ENCODE data around the gene COL4A1. TPM values are rescaled to one million over a fixed set of nuclear protein-coding genes. Genes with fewer than 3 reads are reported as not detected.

COL4A1 gene
- total and polyA plus RNA-seq, 4 donors, result 73.3 to 910 (median 472) TPM

DNA sequence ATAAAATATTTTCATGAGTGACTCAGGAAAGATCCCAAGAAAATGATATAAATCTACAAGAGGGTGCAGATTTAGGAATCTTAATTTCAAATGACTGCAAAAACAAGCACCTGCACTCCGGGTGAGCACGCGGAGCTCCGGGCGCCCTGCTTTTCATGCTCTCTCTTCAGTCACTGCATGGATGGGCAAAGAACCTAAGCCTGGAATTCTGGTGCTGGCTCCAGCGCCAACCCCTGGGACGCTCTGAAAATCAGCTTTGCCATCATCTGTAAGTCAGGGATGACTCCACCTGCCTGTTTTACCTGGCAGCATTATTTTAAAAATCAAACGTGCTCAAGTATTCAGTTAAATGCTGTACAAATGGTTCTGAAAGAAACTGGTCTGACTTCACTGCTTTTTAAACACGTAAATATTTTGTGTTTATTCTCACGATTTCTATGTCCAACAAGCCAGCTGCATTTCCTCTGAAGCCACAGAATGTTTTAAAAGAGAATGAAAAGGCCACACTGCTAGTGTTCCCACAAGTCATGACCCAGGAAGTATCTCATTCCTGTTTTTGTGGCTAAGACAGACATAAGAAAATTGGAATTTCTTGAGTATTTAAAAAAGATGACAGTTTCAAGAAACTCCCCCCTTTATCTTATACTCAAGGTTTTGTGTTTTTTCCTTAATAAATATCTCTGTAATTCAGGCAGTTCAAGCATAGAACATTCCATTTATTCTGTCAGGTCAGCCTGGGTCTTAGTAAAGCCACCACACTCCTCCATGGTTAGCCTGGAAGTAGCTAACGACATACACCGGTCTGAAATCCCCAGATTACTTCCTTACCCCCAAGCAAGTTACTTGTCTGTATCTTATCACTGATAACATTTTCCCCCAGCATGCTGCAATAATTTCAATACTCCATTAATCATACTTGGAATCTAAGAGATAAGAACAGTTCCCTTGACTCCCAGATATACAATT is 81.1 kb downstream of the COL4A1 start:
- WGBS, 2 donors, result 58 to 62% methylated on average over 12 of the region's 12 CpGs
- H3K27me3 ChIP-seq (ENCODE audit: control insufficient read depth in 1 of 2, insufficient read depth in 2 of 2, low read length in 1 of 2), result no peaks in the 10 kb centered on the region
- H3K4me1 ChIP-seq (ENCODE audit: control insufficient read depth in 1 of 2, insufficient read depth in 2 of 2, low read length in 2 of 2), result peaks cover 0 to 3% of the 10 kb centered on the region in 2 donors
- peak overlapping the region in 1 of 2 donors; percentile 10 for H3K27ac ChIP-seq (ENCODE audit: low read depth in 1 of 2, low read length in 2 of 2)
- ATAC-seq (ENCODE audit: low FRiP score) (no peak), DNase-seq (no peak)
- no peaks in the 10 kb centered on the region for H3K9me3 ChIP-seq (ENCODE audit: control insufficient read depth, low read length)
- intact Hi-C loops (cut with DNase I), result no loop called here
- H3K36me3 ChIP-seq (ENCODE audit: control insufficient read depth in 1 of 2, insufficient read depth in 2 of 2, low read length in 1 of 2), result no peaks in the 10 kb centered on the region
- H3K4me3 ChIP-seq (ENCODE audit: low read length in 2 of 2), result no peak overlapping the region

DNA sequence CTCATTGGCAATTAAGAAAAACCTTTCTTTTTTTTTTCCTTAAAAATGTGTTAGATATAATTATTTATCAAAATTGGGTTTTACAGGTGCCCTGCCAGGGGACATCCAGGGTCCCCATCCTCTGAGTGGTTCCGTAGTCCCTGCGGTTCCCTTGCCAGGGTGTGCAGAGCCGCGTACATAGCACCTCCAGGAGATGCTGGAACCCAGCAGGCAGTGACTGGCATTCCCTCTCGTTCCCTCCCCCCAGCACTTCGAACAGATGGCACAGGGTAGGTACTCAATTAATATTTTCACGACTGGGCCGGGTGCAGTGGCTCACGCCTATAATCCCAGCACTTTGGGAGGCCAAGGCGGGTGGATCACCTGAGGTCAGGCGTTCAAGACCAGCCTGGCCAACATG is 82.0 kb downstream of the COL4A1 start:
- no peak overlapping the region for H3K27ac ChIP-seq (ENCODE audit: low read depth in 1 of 2, low read length in 2 of 2)
- no peaks in the 10 kb centered on the region for H3K27me3 ChIP-seq (ENCODE audit: control insufficient read depth in 1 of 2, insufficient read depth in 2 of 2, low read length in 1 of 2)
- ATAC-seq (ENCODE audit: low FRiP score) (no peak), DNase-seq (no peak)
- no peak overlapping the region for H3K4me3 ChIP-seq (ENCODE audit: low read length in 2 of 2)
- WGBS, 2 donors, result 80 to 87% methylated on average over 11 of the region's 11 CpGs
- peaks cover 3 to 4% of the 10 kb centered on the region in 2 donors for H3K4me1 ChIP-seq (ENCODE audit: control insufficient read depth in 1 of 2, insufficient read depth in 2 of 2, low read length in 2 of 2)
- H3K36me3 ChIP-seq (ENCODE audit: control insufficient read depth in 1 of 2, insufficient read depth in 2 of 2, low read length in 1 of 2), result no peaks in the 10 kb centered on the region
- H3K9me3 ChIP-seq (ENCODE audit: control insufficient read depth, low read length), result no peaks in the 10 kb centered on the region
- intact Hi-C loops (cut with DNase I), result no loop called here

DNA sequence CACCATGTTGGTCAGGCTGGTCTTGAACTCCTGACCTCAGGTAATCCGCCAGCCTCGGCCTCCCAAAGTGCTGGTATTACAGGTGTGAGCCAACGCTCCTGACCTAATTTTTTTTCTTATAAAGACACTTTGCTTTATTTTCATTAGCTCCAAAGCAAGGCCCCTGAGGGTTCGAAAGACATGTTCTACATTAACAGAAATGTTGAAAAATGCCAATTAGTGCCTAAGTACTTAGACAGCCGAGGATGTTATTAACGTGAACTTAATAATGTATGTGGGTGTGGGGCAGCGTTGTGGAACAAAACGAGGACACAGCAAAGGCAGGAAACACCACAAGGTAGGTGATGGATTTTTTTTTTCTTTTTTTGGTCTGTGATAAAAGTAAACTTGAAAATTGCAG is 82.4 kb downstream of the COL4A1 start:
- ATAC-seq (ENCODE audit: low FRiP score), result no peak
- H3K36me3 ChIP-seq (ENCODE audit: control insufficient read depth in 1 of 2, insufficient read depth in 2 of 2, low read length in 1 of 2), result no peaks in the 10 kb centered on the region
- 77 to 78% methylated on average over 8 of the region's 8 CpGs for WGBS, 2 donors
- no peak overlapping the region for H3K4me3 ChIP-seq (ENCODE audit: low read length in 2 of 2)
- no peak for DNase-seq
- H3K4me1 ChIP-seq (ENCODE audit: control insufficient read depth in 1 of 2, insufficient read depth in 2 of 2, low read length in 2 of 2), result peaks cover 3 to 4% of the 10 kb centered on the region in 2 donors
- no peaks in the 10 kb centered on the region for H3K9me3 ChIP-seq (ENCODE audit: control insufficient read depth, low read length)
- no peaks in the 10 kb centered on the region for H3K27me3 ChIP-seq (ENCODE audit: control insufficient read depth in 1 of 2, insufficient read depth in 2 of 2, low read length in 1 of 2)
- no peak overlapping the region for H3K27ac ChIP-seq (ENCODE audit: low read depth in 1 of 2, low read length in 2 of 2)
- intact Hi-C loops (cut with DNase I), result loop anchor here (5.0 kb wide), 2 partner anchors 83 to 218 kb away; partner anchors contain the start of genes COL4A1 (in 2 of the 2) and COL4A2 (in 2 of the 2)

DNA sequence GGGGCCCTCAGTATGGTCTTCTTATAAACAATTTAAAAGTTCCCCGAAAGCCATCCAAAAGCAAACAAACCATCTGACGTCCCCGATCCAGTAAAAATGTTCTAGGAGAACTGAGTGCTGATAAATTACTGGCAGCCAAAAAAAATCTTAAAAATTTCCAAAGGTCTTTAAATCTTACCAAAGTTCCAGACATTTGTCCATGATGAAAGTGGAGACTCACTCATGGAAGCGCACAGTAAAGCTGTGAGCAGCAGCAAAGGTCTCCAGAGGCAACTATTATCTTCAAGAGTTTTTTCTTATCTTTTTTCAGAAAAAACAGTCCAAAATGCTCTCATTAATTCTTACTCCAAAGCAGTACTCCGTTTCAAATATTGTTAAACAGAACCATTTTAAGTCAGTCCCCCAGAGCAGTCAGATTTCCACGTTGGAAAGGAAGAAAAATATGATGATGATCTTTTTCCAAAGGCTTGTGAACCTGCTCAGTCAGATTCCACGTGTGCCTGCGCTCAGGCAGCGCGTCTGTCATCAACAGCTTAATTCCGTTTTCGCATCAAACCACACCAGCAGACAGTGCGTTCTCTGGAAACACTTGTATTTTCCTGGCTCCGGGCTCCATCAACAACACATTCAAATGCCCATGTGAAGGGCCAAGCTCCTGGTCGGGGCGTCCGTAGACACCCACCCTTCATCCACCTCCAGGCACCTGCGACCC is 85.4 kb downstream of the COL4A1 start:
- no peak overlapping the region for H3K4me3 ChIP-seq (ENCODE audit: low read length in 2 of 2)
- no peaks in the 10 kb centered on the region for H3K9me3 ChIP-seq (ENCODE audit: control insufficient read depth, low read length)
- intact Hi-C loops (cut with DNase I), result loop anchor here (5.0 kb wide), 2 partner anchors 86 to 221 kb away; partner anchors contain the start of genes COL4A1 (in 2 of the 2) and COL4A2 (in 2 of the 2)
- peaks cover 3 to 4% of the 10 kb centered on the region in 2 donors for H3K4me1 ChIP-seq (ENCODE audit: control insufficient read depth in 1 of 2, insufficient read depth in 2 of 2, low read length in 2 of 2)
- WGBS, 2 donors, result 6 to 8% methylated on average over 18 of the region's 18 CpGs
- no peaks in the 10 kb centered on the region for H3K36me3 ChIP-seq (ENCODE audit: control insufficient read depth in 1 of 2, insufficient read depth in 2 of 2, low read length in 1 of 2)
- peak overlapping the region; percentile 37 to 98 for H3K27ac ChIP-seq (ENCODE audit: low read depth in 1 of 2, low read length in 2 of 2)
- DNase-seq (no peak), ATAC-seq (ENCODE audit: low FRiP score) (peak; percentile 60)
- H3K27me3 ChIP-seq (ENCODE audit: control insufficient read depth in 1 of 2, insufficient read depth in 2 of 2, low read length in 1 of 2), result no peaks in the 10 kb centered on the region

DNA sequence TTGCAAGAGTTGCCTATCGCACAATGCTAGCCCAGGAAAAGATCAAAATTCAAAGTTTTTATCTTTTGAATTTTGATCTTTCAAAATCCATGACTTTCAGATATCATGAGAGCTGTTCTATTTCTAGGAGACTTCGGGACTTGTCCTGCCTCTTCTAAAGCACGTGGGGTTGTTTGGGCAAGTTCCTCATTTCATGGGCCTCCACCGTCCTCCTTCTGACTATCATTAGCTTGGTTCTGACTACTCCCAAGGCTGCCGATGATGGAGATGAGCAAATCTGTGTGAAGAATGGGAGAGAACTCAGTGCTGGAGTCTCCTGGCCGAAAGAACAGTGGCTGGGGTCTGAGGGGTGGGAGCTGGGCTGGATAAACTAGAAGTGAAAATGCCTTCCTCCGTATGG is 86.5 kb downstream of the COL4A1 start:
- no peaks in the 10 kb centered on the region for H3K27me3 ChIP-seq (ENCODE audit: control insufficient read depth in 1 of 2, insufficient read depth in 2 of 2, low read length in 1 of 2)
- 23 to 37% methylated on average over 7 of the region's 7 CpGs for WGBS, 2 donors
- H3K4me1 ChIP-seq (ENCODE audit: control insufficient read depth in 1 of 2, insufficient read depth in 2 of 2, low read length in 2 of 2), result peaks cover 4 to 7% of the 10 kb centered on the region in 2 donors
- H3K36me3 ChIP-seq (ENCODE audit: control insufficient read depth in 1 of 2, insufficient read depth in 2 of 2, low read length in 1 of 2), result no peaks in the 10 kb centered on the region
- H3K4me3 ChIP-seq (ENCODE audit: low read length in 2 of 2), result no peak overlapping the region
- DNase-seq, result no peak
- peak overlapping the region in 1 of 2 donors; percentile 61 for H3K27ac ChIP-seq (ENCODE audit: low read depth in 1 of 2, low read length in 2 of 2)
- H3K9me3 ChIP-seq (ENCODE audit: control insufficient read depth, low read length), result no peaks in the 10 kb centered on the region
- ATAC-seq (ENCODE audit: low FRiP score), result no peak
- intact Hi-C loops (cut with DNase I), result loop anchor here (5.0 kb wide), 2 partner anchors 87 to 222 kb away; partner anchors contain the start of genes COL4A1 (in 2 of the 2) and COL4A2 (in 2 of the 2)

DNA sequence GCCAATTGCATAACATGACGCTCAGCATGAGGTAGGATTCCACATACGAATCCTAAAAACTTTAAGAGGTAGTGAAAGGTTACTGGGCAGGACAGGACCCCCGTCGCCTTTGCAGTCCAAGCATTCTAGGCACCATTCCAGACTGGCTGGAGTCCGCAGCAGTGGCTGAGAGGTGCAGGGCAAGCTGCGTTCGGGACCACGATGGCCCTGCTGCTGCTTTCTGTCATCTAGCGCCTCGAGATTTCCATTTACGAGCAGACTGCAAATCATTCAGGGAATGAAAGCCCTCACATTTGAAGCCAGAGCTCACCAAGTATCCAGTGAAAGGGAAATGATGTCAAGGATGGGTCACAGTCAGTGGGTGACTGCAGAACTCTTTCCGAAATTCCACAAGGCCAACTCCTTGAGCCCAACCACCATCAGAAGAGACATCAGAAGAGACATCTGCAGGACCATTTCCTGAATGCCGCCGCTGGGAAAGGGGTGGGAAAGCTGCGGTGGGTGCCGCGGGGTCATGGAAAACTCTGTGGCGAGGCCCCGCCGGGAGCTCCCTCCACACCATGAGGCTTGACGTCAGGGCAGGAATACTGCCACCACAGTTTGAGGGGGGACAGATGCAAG is 88.3 kb downstream of the COL4A1 start:
- ATAC-seq (ENCODE audit: low FRiP score) (no peak), DNase-seq (no peak)
- Histone ChIP-seq H3K36me3 (ENCODE audit: control insufficient read depth in 1 of 2, insufficient read depth in 2 of 2, low read length in 1 of 2) (no peaks in the 10 kb centered on the region), H3K4me1 (ENCODE audit: control insufficient read depth in 1 of 2, insufficient read depth in 2 of 2, low read length in 2 of 2) (peaks cover 4 to 10% of the 10 kb centered on the region in 2 donors), H3K27me3 (ENCODE audit: control insufficient read depth in 1 of 2, insufficient read depth in 2 of 2, low read length in 1 of 2) (no peaks in the 10 kb centered on the region), H3K27ac (ENCODE audit: low read depth in 1 of 2, low read length in 2 of 2) (peak overlapping the region in 1 of 2 donors; percentile 22), H3K4me3 (ENCODE audit: low read length in 2 of 2) (no peak overlapping the region), H3K9me3 (ENCODE audit: control insufficient read depth, low read length) (no peaks in the 10 kb centered on the region)
- 29 to 35% methylated on average over 21 of the region's 21 CpGs for WGBS, 2 donors
- intact Hi-C loops (cut with DNase I), result no loop called here

DNA sequence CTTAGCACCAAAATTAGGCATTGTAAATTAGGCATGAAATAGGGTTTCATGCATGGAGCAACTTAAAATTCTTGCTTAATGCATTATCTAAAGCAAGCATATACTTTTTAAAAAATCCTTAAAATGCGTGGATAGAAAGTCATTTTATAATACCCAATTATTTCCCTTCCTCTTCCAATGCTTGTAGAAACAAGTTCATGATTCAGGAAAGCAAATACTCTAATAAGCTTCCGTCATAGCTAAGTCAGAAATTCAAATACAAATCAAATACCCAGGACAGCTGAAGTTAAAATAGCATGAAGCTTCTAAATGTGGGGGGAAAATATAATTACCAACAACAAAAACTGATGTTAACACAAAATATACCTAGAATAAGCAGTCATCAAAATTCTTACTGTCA is 89.1 kb downstream of the COL4A1 start:
- Histone ChIP-seq H3K4me1 (ENCODE audit: control insufficient read depth in 1 of 2, insufficient read depth in 2 of 2, low read length in 2 of 2) (peaks cover 4 to 10% of the 10 kb centered on the region in 2 donors), H3K36me3 (ENCODE audit: control insufficient read depth in 1 of 2, insufficient read depth in 2 of 2, low read length in 1 of 2) (no peaks in the 10 kb centered on the region), H3K27me3 (ENCODE audit: control insufficient read depth in 1 of 2, insufficient read depth in 2 of 2, low read length in 1 of 2) (no peaks in the 10 kb centered on the region), H3K9me3 (ENCODE audit: control insufficient read depth, low read length) (no peaks in the 10 kb centered on the region), H3K4me3 (ENCODE audit: low read length in 2 of 2) (no peak overlapping the region), H3K27ac (ENCODE audit: low read depth in 1 of 2, low read length in 2 of 2) (no peak overlapping the region)
- DNase-seq, result no peak
- WGBS, 2 donors, result 61 to 78% methylated on average over 2 of the region's 2 CpGs
- intact Hi-C loops (cut with DNase I), result no loop called here
- ATAC-seq (ENCODE audit: low FRiP score), result no peak

DNA sequence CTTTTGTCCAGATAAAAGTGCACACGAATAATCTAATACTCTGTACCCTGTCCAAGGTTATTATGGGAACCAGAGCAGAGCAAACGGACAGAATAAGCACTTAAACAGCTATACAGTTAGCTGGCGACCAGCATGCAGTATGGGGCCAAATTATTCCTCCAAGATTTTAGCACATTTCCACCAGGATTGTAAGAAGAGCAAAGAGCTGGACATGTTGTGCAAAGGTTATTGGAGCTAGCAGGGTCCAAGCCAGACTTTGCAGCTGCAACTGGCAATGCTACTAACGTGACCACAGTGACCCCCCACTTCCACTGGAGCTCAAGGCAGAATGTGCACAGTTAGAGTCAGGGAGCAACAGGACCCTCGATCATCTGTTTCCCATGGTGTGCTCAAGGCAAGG is 89.9 kb downstream of the COL4A1 start:
- no peak overlapping the region for H3K4me3 ChIP-seq (ENCODE audit: low read length in 2 of 2)
- DNase-seq (no peak), ATAC-seq (ENCODE audit: low FRiP score) (no peak)
- H3K4me1 ChIP-seq (ENCODE audit: control insufficient read depth in 1 of 2, insufficient read depth in 2 of 2, low read length in 2 of 2), result peaks cover 4 to 10% of the 10 kb centered on the region in 2 donors
- 11% methylated on average over 5 of the region's 5 CpGs for WGBS, 2 donors
- H3K36me3 ChIP-seq (ENCODE audit: control insufficient read depth in 1 of 2, insufficient read depth in 2 of 2, low read length in 1 of 2), result peaks cover 0 to 4% of the 10 kb centered on the region in 2 donors
- H3K27me3 ChIP-seq (ENCODE audit: control insufficient read depth in 1 of 2, insufficient read depth in 2 of 2, low read length in 1 of 2), result no peaks in the 10 kb centered on the region
- H3K9me3 ChIP-seq (ENCODE audit: control insufficient read depth, low read length), result no peaks in the 10 kb centered on the region
- intact Hi-C loops (cut with DNase I), result no loop called here
- H3K27ac ChIP-seq (ENCODE audit: low read depth in 1 of 2, low read length in 2 of 2), result peak overlapping the region in 1 of 2 donors; percentile 46

Measured in aorta (tissue), 5 donors.